Ecto neural progenitor cell (in vitro differentiated cells): ENCODE measurements around the gene VIT.
A peak's percentile ranks its signal among the peaks of the same experiment; 100 is the strongest.

ENCODE experiments used
- DNase-seq: peaks from one replicate; pipeline ENCODE4 v3.0.0-alpha.2; 2018; ENCODE audit warnings: low spot score

VIT gene

GRCh38 chr2:36696533-36696932, at the start of gene VIT:
TSS of gene VIT (plus strand) at chr2:36696707. CDS start at chr2:36716371, 19,664 bp downstream.
- DNase-seq = no peak

DNA sequence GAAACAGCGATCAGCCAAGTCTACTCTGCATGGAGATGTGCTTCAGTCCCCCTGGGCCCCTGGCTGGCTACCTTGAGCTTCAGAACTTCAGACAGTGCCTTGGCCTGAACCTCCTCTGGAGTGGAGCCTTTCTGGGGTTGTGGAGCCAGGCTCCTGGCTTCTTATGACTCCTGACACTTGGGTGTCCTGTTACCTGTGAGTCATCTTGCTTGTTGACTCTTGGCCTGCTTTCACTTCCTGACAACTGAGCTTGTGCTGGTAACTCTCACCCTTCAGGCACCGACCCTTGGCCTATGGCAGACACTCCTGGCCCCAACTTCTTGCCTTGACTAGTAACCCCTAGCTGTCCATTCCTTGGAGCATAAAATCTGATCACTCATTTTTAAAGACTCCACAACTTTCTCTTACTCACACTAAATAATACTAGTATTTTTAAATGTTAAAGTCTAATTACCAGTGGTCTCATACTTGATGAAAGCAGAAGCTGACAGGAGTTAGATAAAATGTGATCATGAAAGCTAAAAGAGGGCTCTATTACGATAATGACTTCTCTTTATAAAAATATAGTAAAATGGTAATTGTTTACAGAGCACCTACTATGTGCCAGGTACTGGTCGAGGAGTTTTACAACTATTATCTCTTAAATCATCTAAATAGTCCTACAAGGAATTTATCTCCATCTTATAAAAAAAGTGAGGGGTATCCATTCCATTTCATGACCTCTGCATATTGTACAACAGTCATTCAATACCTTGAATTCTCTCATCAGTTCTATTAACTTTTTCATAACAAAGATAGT, 46.3 kb upstream of the VIT start:
- DNase-seq = no peak

DNA sequence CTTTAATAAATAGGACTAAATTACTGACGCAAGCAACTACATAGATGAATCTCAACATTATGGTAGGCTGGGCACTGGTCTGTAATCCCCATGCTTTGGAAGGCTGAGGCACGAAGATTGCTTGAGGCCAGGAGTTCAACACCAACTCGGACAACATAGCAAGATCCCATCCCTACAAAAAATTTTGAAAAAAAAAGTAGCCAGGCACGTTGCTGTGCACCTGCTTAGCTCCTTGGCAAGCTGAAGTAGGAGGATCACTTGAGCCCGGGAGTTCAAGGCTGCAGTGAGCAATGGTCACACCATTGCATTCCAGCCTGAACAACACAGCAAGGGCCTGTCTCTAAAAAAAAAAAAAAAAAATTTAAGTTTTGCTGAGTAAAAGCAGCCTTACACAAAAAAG, 43.4 kb upstream of the VIT start:
- DNase-seq = no peak

- DNase-seq = no peak
Measured at GRCh38 chr2:36653967-36654694, 42.4 kb upstream of the VIT start.

GRCh38 chr2:36655453-36655852, 41.1 kb upstream of the VIT start:
- DNase-seq = no peak

GRCh38 chr2:36657703-36658102, 38.8 kb upstream of the VIT start:
- DNase-seq = no peak

DNA sequence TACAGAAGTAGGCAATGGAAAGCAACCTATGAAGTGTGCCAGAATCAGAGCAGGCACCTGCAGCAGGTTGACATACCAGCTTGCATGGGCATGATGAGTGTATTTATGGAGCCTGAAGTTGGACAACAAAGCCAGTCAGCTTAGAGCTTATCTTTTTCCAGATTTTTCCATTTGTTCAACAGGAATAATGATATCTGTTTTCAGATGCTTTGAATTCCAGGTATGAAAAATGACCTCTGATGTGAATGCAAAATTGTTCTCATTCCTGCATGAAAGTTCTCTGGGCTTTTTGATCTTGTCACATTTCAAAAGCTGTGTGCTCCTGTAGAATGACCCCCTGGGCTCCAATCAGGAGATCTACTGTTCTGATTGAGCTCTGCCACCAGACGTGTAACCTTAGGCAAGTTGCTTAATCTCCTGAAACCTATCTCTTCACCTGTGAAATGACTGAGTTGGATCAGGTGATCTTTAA, 38.2 kb upstream of the VIT start:
- DNase-seq = no peak

DNA sequence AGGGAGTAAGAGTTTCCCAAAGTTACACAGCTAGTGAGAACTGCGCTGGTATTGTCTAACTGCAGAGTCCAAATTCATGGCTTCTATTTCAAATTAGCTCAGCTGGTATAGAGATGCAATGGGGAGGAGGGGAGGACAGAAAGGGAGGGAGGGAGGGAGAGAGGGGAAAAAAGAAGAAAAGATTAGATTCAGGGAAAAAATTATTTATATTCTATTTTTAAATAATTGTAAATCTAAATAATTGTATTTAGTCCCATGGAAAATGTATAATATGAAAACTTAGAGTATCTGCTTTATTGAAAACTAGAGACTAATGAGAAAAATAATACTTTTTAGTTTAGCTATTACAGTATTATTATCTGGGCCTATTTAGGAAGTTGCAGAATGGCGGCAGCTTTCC, 37.3 kb upstream of the VIT start:
- DNase-seq = no peak

DNA sequence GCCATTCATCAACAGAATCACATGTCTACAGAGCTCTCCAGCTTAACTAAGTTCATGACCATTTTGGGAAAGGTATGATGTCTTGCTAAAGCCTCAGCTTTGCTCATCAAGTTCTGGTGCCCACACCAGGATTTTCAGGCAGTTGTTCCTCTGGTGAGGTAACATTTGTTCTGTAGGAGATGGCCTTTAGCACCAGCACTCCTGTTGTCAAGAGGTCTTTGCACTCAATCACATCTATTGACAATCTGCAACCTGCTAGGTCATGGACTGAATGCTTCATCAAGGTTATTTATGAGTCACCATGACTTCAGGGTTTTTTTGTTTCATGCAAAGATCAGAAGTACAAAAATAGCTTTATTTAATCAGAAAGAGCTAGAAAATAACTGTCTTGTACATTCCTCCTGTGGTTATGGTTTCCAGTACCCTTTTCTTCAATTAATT, 36.6 kb upstream of the VIT start:
- DNase-seq = no peak

- DNase-seq = no peak
Measured at GRCh38 chr2:36662638-36663037, 33.9 kb upstream of the VIT start.

- DNase-seq = no peak
Measured at GRCh38 chr2:36663295-36663694, 33.2 kb upstream of the VIT start.

DNA sequence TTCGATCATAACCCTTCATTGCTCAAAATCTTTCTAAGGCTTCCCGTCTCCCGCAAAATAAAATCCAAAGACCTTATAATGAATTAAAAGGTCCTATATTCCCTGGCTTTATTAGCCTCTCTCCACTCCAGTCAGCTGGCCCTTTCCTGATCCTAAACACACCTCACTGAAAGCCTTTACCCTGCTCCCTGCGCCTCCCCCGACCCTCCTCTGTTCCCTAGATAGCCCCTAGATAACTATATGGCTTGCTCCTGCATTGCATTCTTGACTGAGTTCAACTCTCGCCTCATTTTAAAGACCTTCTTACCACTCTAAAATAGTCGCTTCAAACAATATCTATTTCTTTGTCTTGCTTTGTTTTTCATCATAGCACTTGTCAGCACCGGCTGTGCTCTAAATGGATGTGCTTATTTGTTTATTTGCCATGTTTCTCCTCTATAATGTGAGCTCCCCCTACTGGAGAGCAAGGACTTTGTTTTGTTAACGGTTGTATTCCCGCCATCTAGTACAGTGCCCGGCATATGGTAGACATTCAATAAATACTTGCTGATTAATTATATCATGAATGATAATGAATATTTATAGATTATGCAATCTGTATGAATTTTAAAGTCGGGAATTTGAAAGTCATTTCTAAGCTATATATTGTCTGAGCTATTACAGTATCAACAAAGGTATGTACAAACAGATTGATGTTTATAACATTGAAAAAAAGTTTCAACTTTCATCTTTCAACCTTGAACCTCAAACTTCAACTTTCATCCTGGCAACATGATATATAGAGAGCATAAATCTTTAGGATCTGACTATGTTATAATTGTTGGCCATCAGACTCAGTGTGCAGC, 32.4 kb upstream of the VIT start:
- DNase-seq = no peak

GRCh38 chr2:36664696-36665076, 31.8 kb upstream of the VIT start:
- no peak for DNase-seq

GRCh38 chr2:36667931-36668330, 28.6 kb upstream of the VIT start:
- DNase-seq = peak; percentile 58

- no peak for DNase-seq
Measured at GRCh38 chr2:36670881-36671595, 25.5 kb upstream of the VIT start.

GRCh38 chr2:36671731-36672130, 24.8 kb upstream of the VIT start:
- DNase-seq = no peak

DNA sequence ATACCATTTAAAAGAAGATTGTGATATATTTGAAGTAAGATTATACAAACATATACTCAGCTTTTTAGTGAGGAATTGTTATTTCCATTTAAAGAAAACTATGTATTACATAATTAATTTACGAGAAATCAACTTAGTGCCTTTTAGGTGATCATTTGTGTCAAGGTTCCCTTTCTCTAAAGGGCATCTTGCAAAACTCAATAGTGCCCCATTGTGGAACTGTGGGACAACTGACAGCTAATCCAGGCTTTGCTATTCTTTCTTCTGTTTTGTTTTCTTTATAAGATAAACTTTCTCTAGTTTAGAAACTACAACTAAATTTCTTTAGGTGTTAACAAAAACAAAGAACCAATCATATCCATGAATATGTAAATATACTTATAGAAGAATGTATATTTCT, 24.3 kb upstream of the VIT start:
- no peak for DNase-seq

GRCh38 chr2:36675579-36676282, 20.8 kb upstream of the VIT start:
- no peak for DNase-seq

- DNase-seq = no peak
Measured at GRCh38 chr2:36676364-36676763, 20.1 kb upstream of the VIT start.

DNA sequence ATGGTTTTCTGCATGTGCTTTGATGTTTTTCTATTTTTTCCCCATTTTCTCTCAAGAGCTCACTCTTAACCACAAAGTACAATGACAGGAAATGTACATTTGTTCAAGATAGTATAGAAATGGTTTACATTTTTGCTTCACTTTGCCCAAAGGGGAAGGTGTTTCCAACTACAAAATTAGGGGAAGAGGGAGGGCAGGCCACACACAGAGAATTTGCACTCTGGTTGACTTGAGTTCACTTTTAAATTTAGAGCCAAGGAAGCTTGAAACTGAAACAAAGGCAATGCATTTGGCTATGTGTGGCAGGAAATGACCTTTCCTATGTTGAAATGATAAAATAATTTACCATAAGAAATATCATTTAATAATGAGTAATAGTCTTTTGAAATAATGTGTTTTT, 19.1 kb upstream of the VIT start:
- no peak for DNase-seq

GRCh38 chr2:36677996-36678605, 18.4 kb upstream of the VIT start:
- DNase-seq = no peak
